Osteoblast (primary cell): Measurements from ENCODE around the gene SLC25A10. TPM values are rescaled to one million over a fixed set of nuclear protein-coding genes. Genes with fewer than 3 reads are reported as not detected.

Experiments
- DNase-seq: peaks from one replicate; pipeline ENCODE4 v3.0.0; 2011; ENCODE audit warnings: low spot score, mixed read lengths; ENCODE audit not compliant: insufficient read length; ENCODE audit errors: missing footprints
- H2AFZ ChIP-seq: 2 replicates; pipeline ENCODE4 v1.6.0; 2011; ENCODE audit warnings: mild to moderate bottlenecking, low read length
- H3K27ac ChIP-seq: 2 replicates; pipeline ENCODE4 v1.5.1; 2011; ENCODE audit warnings: mild to moderate bottlenecking, low read depth, low read length, moderate library complexity
- H3K27me3 ChIP-seq: 2 replicates; pipeline ENCODE4 v1.6.0; 2012; ENCODE audit warnings: mild to moderate bottlenecking, control low read depth, inconsistent platforms, low read length, moderate library complexity; ENCODE audit not compliant: insufficient read depth
- H3K36me3 ChIP-seq: 2 replicates; pipeline ENCODE4 v1.5.1; 2011; ENCODE audit warnings: mild to moderate bottlenecking, low read length, control low read depth, moderate library complexity; ENCODE audit not compliant: insufficient read depth
- H3K4me1 ChIP-seq: 2 replicates; pipeline ENCODE4 v1.5.1; 2011; ENCODE audit warnings: mild to moderate bottlenecking, low read length, control low read depth, moderate library complexity; ENCODE audit not compliant: insufficient read depth
- H3K4me2 ChIP-seq: 2 replicates; pipeline ENCODE4 v1.6.0; 2011; ENCODE audit warnings: mild to moderate bottlenecking, low read length; ENCODE audit not compliant: insufficient read depth
- H3K4me3 ChIP-seq: fragments of 200-600 bp; sonication (generic); 3 replicates; pipeline ENCODE4 v1.5.1; 2012; ENCODE audit warnings: mild to moderate bottlenecking, low read length, inconsistent platforms; ENCODE audit not compliant: insufficient read depth
- H3K79me2 ChIP-seq: 2 replicates; pipeline ENCODE4 v1.6.0; 2012; ENCODE audit warnings: mild to moderate bottlenecking, low read length, control low read depth, inconsistent platforms; ENCODE audit not compliant: insufficient read depth
- H3K9me3 ChIP-seq: 2 replicates; pipeline ENCODE4 v1.5.1; 2011; ENCODE audit warnings: low read depth, low read length, control low read depth
- H4K20me1 ChIP-seq: 2 replicates; pipeline ENCODE4 v1.6.0; 2012; ENCODE audit warnings: mild to moderate bottlenecking, low read length, control low read depth; ENCODE audit not compliant: insufficient read depth
- total RNA-seq: library from RNA; depleted of rRNA; stranded (reverse); fragments of >200 nt; gene quantifications from 2 replicates; pipeline ENCODE4 v1.2.3, GENCODE V29; 2012
- TF ChIP-seq, protein P1 (sequence below): IDR thresholded peaks from 2 replicates; pipeline ENCODE4 v1.5.1; 2011; ENCODE audit warnings: mild to moderate bottlenecking, low read depth, low read length, moderate library complexity; ENCODE audit errors: extremely low read depth

Gene SLC25A10
- total RNA-seq, 1 donor, result 7.6 TPM

DNA sequence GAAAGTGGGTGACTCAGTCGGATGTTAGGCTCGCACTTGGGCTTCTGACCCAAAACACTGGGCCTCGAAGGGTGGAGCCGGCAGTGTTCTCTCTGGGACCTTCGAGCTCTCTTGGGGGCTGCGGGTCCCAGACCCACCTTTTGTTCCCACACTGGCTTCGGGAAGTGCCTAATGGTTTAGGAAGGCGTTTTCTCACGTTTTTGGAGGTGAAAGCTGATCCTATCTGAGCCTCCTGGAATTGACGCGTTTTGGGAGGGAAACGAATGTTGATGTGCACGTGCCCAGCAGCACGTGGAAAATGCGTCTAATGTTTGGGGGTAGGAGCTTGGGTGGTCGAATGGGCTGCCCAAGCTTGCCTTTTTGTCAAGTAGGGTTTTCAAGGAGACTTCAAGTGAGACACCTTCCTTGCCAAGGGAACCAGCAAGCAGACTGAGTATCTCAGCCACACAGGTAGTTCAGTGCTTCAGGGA is 27.6 kb upstream of the SLC25A10 start:
- H3K27me3 ChIP-seq, result no peaks in the 10 kb centered on the region
- peak overlapping the region; percentile 97 for H3K4me3 ChIP-seq
- H3K4me1 ChIP-seq, result peaks cover 23% of the 10 kb centered on the region
- H3K27ac ChIP-seq, result peak overlapping the region; percentile 91
- H2AFZ ChIP-seq, result no peak overlapping the region
- DNase-seq, result peak; percentile 99
- no peaks in the 10 kb centered on the region for H3K9me3 ChIP-seq
- H3K36me3 ChIP-seq, result peaks cover 45% of the 10 kb centered on the region
- peak overlapping the region; percentile 91 for H3K4me2 ChIP-seq
- H3K79me2 ChIP-seq, result peaks cover 93% of the 10 kb centered on the region
- H4K20me1 ChIP-seq, result peaks cover 59% of the 10 kb centered on the region
- TF ChIP-seq, protein P1, sequence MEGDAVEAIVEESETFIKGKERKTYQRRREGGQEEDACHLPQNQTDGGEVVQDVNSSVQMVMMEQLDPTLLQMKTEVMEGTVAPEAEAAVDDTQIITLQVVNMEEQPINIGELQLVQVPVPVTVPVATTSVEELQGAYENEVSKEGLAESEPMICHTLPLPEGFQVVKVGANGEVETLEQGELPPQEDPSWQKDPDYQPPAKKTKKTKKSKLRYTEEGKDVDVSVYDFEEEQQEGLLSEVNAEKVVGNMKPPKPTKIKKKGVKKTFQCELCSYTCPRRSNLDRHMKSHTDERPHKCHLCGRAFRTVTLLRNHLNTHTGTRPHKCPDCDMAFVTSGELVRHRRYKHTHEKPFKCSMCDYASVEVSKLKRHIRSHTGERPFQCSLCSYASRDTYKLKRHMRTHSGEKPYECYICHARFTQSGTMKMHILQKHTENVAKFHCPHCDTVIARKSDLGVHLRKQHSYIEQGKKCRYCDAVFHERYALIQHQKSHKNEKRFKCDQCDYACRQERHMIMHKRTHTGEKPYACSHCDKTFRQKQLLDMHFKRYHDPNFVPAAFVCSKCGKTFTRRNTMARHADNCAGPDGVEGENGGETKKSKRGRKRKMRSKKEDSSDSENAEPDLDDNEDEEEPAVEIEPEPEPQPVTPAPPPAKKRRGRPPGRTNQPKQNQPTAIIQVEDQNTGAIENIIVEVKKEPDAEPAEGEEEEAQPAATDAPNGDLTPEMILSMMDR, result no peak

DNA sequence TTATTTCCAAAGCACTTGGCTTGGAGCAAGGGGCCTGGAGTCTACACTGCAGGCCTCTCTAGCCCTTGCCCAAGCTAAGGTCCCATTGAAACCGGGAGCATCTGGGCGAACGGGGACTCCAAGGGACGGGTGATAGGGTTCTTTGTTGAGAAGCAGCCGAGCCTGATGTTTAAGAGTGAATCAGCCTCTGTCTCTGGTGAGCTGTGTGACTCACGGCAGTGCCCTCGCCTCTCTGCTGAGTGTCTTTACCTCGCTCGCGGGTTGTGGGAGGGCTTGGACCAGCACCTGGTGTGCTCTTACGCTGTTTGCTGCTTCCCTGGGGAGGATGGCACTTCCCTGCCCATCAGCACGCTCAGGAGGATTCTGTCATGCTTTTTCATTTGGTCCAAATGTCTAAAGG is 27.0 kb upstream of the SLC25A10 start:
- peaks cover 93% of the 10 kb centered on the region for H3K79me2 ChIP-seq
- H3K9me3 ChIP-seq, result no peaks in the 10 kb centered on the region
- peaks cover 23% of the 10 kb centered on the region for H3K4me1 ChIP-seq
- TF ChIP-seq, protein P1, result no peak
- peak overlapping the region; percentile 97 for H3K4me3 ChIP-seq
- peak; percentile 99 for DNase-seq
- no peaks in the 10 kb centered on the region for H3K27me3 ChIP-seq
- peak overlapping the region; percentile 91 for H3K27ac ChIP-seq
- peaks cover 51% of the 10 kb centered on the region for H3K36me3 ChIP-seq
- peak overlapping the region; percentile 91 for H3K4me2 ChIP-seq
- peaks cover 65% of the 10 kb centered on the region for H4K20me1 ChIP-seq
- H2AFZ ChIP-seq, result no peak overlapping the region

DNA sequence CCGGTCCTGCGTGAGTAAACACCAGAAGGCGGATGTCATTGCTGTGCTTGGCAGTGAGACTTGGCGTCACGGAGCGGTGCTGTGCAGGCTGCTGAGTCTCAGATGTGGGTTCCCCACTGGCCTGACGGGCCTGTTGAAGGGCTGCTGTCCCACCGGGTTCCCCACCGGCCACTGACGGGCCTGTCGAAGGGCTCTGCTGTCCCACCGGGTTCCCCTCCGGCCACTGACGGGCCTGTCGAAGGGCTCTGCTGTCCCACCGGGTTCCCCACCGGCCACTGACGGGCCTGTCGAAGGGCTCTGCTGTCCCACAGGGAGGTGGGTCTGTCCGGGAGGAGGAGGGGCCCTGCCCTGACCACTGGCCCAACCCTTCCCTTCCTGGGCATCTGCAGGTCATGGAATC is 25.5 kb upstream of the SLC25A10 start:
- H3K79me2 ChIP-seq, result peaks cover 96% of the 10 kb centered on the region
- H2AFZ ChIP-seq, result no peak overlapping the region
- peaks cover 75% of the 10 kb centered on the region for H4K20me1 ChIP-seq
- TF ChIP-seq, protein P1, result no peak
- DNase-seq, result no peak
- H3K4me1 ChIP-seq, result peaks cover 23% of the 10 kb centered on the region
- H3K27ac ChIP-seq, result no peak overlapping the region
- H3K36me3 ChIP-seq, result peaks cover 62% of the 10 kb centered on the region
- H3K9me3 ChIP-seq, result no peaks in the 10 kb centered on the region
- H3K4me3 ChIP-seq, result no peak overlapping the region
- H3K27me3 ChIP-seq, result no peaks in the 10 kb centered on the region
- H3K4me2 ChIP-seq, result no peak overlapping the region

DNA sequence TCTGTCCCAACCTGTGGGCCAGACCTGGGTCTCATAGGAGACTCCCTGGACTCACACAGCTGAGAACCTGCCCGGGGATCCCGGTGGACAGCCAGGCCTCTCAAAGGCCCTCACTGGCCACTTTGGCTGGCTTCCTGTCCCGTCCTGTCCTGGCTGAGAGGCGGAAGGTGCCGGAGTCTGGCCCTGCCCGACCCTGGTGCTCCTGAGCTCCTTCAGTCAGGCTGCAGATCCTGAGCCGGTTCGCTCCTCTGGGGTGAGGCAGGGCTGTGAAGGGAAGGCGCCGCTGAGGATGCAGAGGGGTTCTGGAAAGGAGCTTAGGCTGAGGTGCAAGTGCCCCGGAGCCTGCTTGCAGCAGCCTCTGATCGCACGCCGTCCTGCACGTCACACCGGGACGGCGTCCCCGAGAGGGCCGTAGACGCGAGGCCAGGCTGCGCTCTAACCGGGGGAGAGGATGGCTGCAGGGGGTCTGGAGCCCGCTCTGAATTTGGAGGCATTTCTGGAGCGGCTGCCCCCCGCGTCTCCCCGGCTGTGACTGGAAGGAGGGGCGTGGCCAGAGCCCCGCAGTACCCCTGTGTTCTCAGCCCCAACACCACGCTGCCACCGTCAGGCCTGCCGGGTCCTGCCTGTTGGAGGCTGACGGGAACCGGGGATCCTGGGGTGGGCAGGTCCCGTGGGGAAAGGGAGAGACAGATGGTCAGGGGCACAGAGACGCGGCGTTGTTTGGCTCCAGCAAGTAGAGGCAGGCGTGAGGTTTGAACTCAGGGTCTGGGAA is 24.1 kb upstream of the SLC25A10 start:
- Histone ChIP-seq H3K36me3 (peaks cover 74% of the 10 kb centered on the region), H3K4me1 (peaks cover 14% of the 10 kb centered on the region), H4K20me1 (peaks cover 72% of the 10 kb centered on the region), H2AFZ (no peak overlapping the region), H3K9me3 (no peaks in the 10 kb centered on the region), H3K27ac (no peak overlapping the region), H3K4me2 (no peak overlapping the region), H3K27me3 (no peaks in the 10 kb centered on the region), H3K4me3 (no peak overlapping the region), H3K79me2 (peaks cover 93% of the 10 kb centered on the region)
- TF ChIP-seq, protein P1, result no peak
- peak; percentile 81 for DNase-seq
